ENCODE results near the gene ASF1A. TPM values are rescaled to one million over a fixed set of nuclear protein-coding genes. Genes with fewer than 3 reads are reported as not detected.

ASF1A gene
- polyA plus RNA-seq, 1 donor from 2014 or later: 65.6 TPM

- H3K9me3 ChIP-seq (ENCODE audit: low read length): no peaks in the 10 kb centered on the region
- no peaks in the 10 kb centered on the region for H3K27me3 ChIP-seq (ENCODE audit: insufficient read depth, low read depth, low read length)
- no peak overlapping the region for H3K4me2 ChIP-seq (ENCODE audit: low read length)
- no peaks in the 10 kb centered on the region for H4K20me1 ChIP-seq (ENCODE audit: insufficient read depth)
- no peaks in the 10 kb centered on the region for H3F3A ChIP-seq (ENCODE audit: insufficient read depth, low read length, poor library complexity, severe bottlenecking)
- H3K9me2 ChIP-seq (ENCODE audit: insufficient read depth, low read length): no peaks in the 10 kb centered on the region
- H3K79me2 ChIP-seq (replicated peaks; ENCODE audit: insufficient read depth, low read length): no peaks in the 10 kb centered on the region
- no peak overlapping the region for H3K9ac ChIP-seq (ENCODE audit: low read length)
- no peak overlapping the region for H3K4me3 ChIP-seq (ENCODE audit: low read length)
- H2AFZ ChIP-seq (ENCODE audit: low read depth, low read length): no peak overlapping the region
- H3K36me3 ChIP-seq (ENCODE audit: insufficient read depth, low read length): no peaks in the 10 kb centered on the region
- TF ChIP-seq TAF1 (IDR thresholded peaks at IDR 0.05; ENCODE audit: low read depth) (no peak), POLR2AphosphoS5 (IDR thresholded peaks at IDR 0.05) (no peak), MXI1 (conservative IDR thresholded peaks at IDR 0.05; ENCODE audit: poor library complexity, severe bottlenecking) (no peak), EZH2 (IDR thresholded peaks at IDR 0.05; ENCODE audit: borderline replicate concordance, insufficient read depth, low read length, poor library complexity, severe bottlenecking) (no peak), EP300 (conservative IDR thresholded peaks at IDR 0.05; ENCODE audit: poor library complexity, severe bottlenecking) (no peak), RAD21 (conservative IDR thresholded peaks at IDR 0.05) (no peak), SMC3 (conservative IDR thresholded peaks at IDR 0.05; ENCODE audit: poor library complexity) (no peak), REST (IDR thresholded peaks at IDR 0.05; ENCODE audit: borderline replicate concordance) (no peak)
- TF ChIP-seq, protein P1, sequence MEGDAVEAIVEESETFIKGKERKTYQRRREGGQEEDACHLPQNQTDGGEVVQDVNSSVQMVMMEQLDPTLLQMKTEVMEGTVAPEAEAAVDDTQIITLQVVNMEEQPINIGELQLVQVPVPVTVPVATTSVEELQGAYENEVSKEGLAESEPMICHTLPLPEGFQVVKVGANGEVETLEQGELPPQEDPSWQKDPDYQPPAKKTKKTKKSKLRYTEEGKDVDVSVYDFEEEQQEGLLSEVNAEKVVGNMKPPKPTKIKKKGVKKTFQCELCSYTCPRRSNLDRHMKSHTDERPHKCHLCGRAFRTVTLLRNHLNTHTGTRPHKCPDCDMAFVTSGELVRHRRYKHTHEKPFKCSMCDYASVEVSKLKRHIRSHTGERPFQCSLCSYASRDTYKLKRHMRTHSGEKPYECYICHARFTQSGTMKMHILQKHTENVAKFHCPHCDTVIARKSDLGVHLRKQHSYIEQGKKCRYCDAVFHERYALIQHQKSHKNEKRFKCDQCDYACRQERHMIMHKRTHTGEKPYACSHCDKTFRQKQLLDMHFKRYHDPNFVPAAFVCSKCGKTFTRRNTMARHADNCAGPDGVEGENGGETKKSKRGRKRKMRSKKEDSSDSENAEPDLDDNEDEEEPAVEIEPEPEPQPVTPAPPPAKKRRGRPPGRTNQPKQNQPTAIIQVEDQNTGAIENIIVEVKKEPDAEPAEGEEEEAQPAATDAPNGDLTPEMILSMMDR (IDR thresholded peaks at IDR 0.05; ENCODE audit: poor library complexity, severe bottlenecking): no peak
- no peak overlapping the region for H3K27ac ChIP-seq (ENCODE audit: low read length)
These were observed 21.6 kb upstream of the ASF1A start for GRCh38 chr6:118872318-118872717.

- TF ChIP-seq POLR2AphosphoS5 (IDR thresholded peaks at IDR 0.05) (no peak), EP300 (conservative IDR thresholded peaks at IDR 0.05; ENCODE audit: poor library complexity, severe bottlenecking) (no peak), EZH2 (IDR thresholded peaks at IDR 0.05; ENCODE audit: borderline replicate concordance, insufficient read depth, low read length, poor library complexity, severe bottlenecking) (no peak), MXI1 (conservative IDR thresholded peaks at IDR 0.05; ENCODE audit: poor library complexity, severe bottlenecking) (no peak), TAF1 (IDR thresholded peaks at IDR 0.05; ENCODE audit: low read depth) (no peak)
- TF ChIP-seq, protein P1 (IDR thresholded peaks at IDR 0.05; ENCODE audit: poor library complexity, severe bottlenecking): no peak
These were observed 21.2 kb upstream of the ASF1A start for GRCh38 chr6:118872726-118873125.

More at GRCh38 chr6:118872726-118873125, 21.2 kb upstream of the ASF1A start:
- Histone ChIP-seq H3K36me3 (ENCODE audit: insufficient read depth, low read length) (no peaks in the 10 kb centered on the region), H3K9me2 (ENCODE audit: insufficient read depth, low read length) (no peaks in the 10 kb centered on the region), H3K9ac (ENCODE audit: low read length) (no peak overlapping the region), H3K27ac (ENCODE audit: low read length) (no peak overlapping the region), H3K27me3 (ENCODE audit: insufficient read depth, low read depth, low read length) (no peaks in the 10 kb centered on the region), H3K79me2 (replicated peaks; ENCODE audit: insufficient read depth, low read length) (no peaks in the 10 kb centered on the region), H2AFZ (ENCODE audit: low read depth, low read length) (no peak overlapping the region), H3F3A (ENCODE audit: insufficient read depth, low read length, poor library complexity, severe bottlenecking) (no peaks in the 10 kb centered on the region), H3K4me3 (ENCODE audit: low read length) (no peak overlapping the region), H3K9me3 (ENCODE audit: low read length) (no peaks in the 10 kb centered on the region), H4K20me1 (ENCODE audit: insufficient read depth) (no peaks in the 10 kb centered on the region), H3K4me2 (ENCODE audit: low read length) (no peak overlapping the region)
